Esophagus muscularis mucosa (tissue), 3 donors: ENCODE results near the gene GSTA4.

Experiments
- POLR2A ChIP-seq: fragments of 450-650 bp; IDR thresholded peaks from one replicate; pipeline ENCODE4 v1.6.1; 2017; ENCODE audit warnings: antibody characterized with exemption, moderate library complexity, mild to moderate bottlenecking, low read depth
- POLR2AphosphoS5 ChIP-seq, 2 donors: sonication (generic); formaldehyde crosslinking; IDR thresholded peaks; one replicate each; pipeline ENCODE4 v1.6.1; 2017; ENCODE audit warnings: antibody characterized with exemption in 2 of 2
- TF ChIP-seq, protein P1 (sequence below), 3 experiments: fragments of 200-600 bp in 2 of 3; fragments of 450-650 bp in 1 of 3; sonication (generic) in 2 of 3; IDR thresholded peaks; one replicate each; pipeline ENCODE4 v1.5.1; 2017 to 2019; ENCODE audit warnings: antibody characterized with exemption in 3 of 3, mild to moderate bottlenecking in 2 of 3, moderate library complexity in 1 of 3

DNA sequence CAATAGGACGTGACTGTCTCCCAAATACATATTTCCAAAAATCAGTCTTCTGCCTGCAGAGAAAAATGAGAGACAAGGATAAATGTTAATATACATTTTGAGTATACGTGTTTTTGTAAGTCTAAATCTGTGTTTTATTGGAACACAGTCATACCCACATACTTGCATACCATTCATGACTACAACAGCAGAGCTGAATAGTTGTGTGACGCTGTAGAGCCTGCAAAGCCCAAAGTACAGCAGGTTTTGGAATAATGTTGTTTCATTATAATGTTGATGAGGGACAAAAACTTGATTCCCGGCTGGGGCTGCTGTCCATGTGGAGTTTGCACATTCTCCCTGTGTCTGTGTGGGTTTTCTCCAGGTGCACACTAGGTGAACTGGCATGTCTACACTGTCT, 46.3 kb upstream of the GSTA4 start:
- TF ChIP-seq, protein P1, sequence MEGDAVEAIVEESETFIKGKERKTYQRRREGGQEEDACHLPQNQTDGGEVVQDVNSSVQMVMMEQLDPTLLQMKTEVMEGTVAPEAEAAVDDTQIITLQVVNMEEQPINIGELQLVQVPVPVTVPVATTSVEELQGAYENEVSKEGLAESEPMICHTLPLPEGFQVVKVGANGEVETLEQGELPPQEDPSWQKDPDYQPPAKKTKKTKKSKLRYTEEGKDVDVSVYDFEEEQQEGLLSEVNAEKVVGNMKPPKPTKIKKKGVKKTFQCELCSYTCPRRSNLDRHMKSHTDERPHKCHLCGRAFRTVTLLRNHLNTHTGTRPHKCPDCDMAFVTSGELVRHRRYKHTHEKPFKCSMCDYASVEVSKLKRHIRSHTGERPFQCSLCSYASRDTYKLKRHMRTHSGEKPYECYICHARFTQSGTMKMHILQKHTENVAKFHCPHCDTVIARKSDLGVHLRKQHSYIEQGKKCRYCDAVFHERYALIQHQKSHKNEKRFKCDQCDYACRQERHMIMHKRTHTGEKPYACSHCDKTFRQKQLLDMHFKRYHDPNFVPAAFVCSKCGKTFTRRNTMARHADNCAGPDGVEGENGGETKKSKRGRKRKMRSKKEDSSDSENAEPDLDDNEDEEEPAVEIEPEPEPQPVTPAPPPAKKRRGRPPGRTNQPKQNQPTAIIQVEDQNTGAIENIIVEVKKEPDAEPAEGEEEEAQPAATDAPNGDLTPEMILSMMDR (IDR thresholded peaks at IDR 0.05): no peak
- TF ChIP-seq POLR2A (no peak), POLR2AphosphoS5 (IDR thresholded peaks at IDR 0.05) (no peak)
